Sigmoid colon (tissue), 4 donors: Measurements from ENCODE around the gene MAP1B.

Source experiments
- CTCF ChIP-seq, 4 experiments: fragments of 450-650 bp in 3 of 4; fragments of 200-600 bp in 1 of 4; IDR thresholded peaks; one replicate each; pipeline ENCODE4 v1.5.1; 2016 to 2019; ENCODE audit warnings: antibody characterized with exemption in 4 of 4, mild to moderate bottlenecking in 3 of 4, moderate library complexity in 2 of 4
- EP300 ChIP-seq, 4 donors: sonication (generic); formaldehyde crosslinking; IDR thresholded peaks; one replicate each; pipeline ENCODE4 v1.6.1; 2017; ENCODE audit warnings: antibody characterized with exemption in 4 of 4

GRCh38 chr5:72101828-72102227, 5.4 kb upstream of the MAP1B start:
- TF ChIP-seq CTCF (IDR thresholded peaks at IDR 0.05): no peak
- TF ChIP-seq EP300 (IDR thresholded peaks at IDR 0.05): no peak
